Activated naive CD4-positive, alpha-beta T cell treated with Interleukin-2 at 50 U/mL for 16 hours (primary cell): ENCODE measurements around the gene TMEM125.

Experiments
- DNase-seq: peaks from one replicate; pipeline ENCODE4 v3.0.0-alpha.2; 2020

The TMEM125 gene

DNA sequence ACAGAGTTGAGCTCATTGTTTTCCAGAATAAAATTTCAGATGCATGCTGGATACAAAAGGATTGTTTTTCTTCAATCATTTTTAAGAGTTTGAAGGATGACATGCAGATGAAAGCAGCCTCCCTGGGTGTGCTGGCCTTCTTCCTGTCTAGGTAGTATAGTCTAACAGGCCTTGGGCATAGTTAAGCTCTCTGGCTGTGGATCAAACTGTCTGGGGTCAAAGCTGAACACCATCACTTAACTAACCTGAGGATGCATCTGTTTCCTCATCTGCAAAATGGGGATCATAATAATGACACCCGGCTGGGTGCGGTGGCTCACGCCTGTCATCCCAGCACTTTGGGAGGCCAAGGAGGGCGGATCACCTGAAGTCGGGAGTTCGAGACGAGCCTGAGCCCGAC lies 25.0 kb downstream of the TMEM125 start:
- DNase-seq = no peak

DNA sequence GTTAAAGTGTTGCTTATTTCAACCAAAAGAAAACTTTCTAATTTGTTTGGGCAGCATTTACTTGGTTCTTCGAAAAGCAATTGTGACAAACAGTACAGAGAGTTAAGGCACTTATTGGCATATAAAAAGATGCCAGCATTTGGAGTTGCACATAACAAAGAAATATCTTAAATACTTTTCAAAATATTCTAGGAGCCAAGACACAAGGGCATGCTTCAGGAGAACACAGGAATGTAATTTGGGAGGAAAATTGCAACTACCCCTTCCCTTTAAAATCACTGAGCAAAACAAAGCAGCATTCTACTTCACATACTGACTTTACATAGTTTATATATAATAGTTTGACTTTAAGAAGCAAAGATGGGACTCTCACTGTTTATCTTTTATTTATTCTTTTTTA lies 26.4 kb downstream of the TMEM125 start:
- DNase-seq = no peak

DNA sequence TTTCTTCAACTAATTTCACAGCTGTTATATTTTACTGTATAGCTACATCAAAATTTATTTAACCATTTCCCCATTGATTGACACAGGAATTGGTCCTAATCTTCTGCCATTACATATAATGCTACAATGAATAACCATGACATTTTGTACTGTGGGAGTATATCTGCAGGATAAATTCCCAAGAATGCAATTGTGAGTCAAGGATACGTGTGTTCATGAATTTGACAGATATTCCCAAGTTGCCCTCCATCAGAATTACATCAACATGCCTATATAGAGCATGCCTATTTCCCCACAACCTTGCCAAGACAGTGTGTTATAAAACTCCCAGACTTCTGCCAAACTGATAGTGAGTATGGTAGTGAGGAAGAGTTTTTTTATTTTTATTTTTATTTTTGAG lies 28.3 kb downstream of the TMEM125 start:
- no peak for DNase-seq

DNA sequence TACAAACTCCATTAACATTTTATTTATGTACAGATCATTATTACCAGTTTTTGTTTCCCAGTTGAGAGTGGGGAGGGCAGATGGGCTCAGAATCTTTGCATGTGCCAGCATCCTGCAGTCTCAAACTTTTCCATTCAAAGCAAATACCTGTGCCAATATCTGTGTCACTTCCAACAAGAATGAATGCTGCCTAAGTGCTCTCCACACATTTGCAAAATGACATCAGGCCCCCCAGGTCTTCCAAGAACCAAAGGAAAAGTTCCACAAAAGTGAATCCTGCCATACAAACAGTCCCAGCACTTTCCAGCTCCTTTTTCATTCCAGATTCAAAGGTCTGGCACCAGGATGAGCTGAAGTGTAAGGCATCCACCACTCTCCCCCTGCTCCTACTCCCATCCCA lies 29.3 kb downstream of the TMEM125 start:
- no peak for DNase-seq

DNA sequence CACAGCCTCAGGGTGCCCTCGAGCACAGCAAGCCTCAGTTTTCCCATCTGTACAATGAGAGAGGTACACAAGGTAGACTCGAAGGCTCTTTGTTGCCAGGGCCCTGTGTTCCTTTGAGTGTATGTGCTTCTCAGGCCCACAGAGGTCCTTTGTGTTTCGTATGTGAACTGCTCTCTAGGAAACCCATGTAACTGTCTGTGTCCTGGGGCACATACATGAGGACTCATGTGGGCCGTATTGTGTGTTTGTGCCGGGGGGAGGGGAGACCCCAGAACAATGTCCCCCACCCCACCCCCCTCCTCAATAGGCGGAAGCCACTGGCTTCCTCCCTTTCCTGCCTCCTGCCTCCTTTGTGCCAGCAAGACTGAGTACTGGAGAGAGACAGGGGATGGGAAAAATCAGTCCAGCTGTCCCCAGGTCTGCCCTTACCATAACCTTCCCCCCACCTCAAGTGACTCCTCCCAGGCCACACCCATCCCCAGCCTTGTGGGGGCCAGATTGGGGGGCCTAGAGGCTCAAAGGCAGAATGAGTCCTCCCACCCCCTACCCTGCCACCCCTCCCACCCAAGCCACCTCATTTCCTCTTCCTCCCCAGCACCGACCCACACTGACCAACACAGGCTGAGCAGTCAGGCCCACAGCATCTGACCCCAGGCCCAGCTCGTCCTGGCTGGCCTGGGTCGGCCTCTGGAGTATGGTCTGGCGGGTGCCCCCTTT lies 30.8 kb downstream of the TMEM125 start, which contains the start of gene TIE1:
TIE1 (plus strand) TSS at position 605 of the 717 bp plus-strand sequence; CDS start at position 695, 90 bp downstream.
- no peak for DNase-seq

DNA sequence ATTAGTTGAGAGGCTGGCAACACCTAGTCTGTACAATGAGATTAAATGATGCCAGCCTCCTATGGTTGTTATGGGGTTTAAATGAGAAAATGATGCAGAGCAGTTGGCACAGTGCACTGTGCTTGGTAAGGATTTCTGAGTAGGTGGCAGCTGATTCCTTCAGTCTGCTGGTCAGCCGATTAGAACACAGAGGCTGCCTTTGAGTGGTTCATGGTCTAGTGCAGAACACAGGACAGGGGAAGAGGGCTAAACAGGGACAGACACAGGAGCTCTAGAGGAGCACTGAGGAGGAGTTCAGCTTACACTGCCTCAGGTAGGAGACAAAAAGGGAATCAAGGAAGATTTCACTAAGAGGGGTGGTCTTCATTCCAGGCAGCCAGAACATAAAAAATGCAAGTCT lies 32.4 kb downstream of the TMEM125 start:
- no peak for DNase-seq

DNA sequence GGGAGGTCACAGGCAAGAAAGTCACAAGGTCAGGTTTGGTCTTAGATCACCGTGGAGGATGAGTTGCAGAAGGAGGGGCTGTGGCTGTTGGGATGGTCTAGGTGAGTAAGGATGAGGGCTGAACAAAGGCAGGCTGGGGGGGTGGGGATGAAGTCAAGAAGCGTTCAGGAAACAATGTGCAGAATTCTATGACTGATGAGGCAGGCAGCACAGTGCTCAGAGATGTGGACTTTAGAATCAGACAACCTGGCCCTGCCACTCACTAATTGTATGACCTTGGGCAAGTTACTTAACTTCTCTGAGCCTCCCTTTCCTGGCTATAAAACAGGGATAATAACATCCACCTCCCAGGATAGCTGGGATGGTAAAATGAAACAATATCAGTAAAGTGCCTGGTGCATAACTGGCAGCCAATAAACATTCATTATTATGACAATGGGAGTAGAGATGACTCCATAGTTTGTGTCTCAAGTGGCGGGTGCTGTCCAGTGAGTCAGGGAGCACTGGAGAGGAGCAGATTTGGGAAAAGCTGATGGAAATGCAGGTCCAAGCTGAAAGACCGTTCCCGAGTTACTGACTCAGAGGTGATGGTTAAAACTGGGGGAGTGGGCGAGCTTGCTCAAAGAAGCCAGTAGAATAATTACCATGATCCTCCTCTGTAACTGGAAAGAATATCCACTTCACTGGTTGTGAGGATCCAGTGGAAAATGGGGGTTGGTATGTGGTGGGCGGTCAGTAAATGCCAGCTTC lies 33.1 kb downstream of the TMEM125 start:
- DNase-seq = no peak

DNA sequence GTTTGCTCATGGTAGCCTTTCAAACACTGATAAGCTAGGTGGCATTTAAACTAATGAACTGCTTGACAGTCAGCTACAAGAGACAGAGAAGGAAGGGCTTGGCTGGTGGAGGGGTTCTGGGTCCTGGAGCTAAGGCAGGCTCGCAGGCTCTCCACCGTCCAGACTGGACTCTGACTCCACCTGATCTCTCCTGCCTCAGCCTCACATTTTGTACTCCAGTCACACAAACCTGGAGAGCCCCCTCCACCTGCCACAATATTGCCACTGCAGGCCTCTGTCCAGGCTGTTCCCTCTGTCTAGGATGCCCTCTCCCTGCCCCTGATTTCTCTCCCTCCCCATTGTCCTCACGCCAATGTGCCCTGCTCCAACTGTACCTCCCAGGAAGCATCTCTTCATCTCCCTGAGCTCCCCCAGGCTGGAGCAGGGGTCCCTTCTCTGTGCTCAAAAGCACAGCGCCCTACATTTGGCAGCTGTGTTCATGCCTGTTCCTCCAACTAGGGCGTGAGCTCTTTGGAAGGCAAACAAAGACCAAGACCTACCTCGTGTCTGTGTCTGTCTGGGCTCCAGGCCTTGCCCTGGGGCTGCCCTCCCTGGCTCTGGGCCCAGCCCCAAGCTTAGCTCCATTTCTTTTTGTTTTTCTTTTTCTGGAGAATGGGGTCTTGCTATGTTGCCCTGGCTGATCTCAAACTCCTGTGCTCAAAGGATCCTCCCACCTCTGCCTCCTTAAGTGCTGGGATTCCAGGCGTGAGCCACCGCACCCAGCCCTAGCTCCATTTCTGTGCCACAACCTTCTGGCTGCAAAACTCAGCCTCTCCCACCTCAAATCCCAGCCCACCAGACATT lies 33.9 kb downstream of the TMEM125 start:
- no peak for DNase-seq

DNA sequence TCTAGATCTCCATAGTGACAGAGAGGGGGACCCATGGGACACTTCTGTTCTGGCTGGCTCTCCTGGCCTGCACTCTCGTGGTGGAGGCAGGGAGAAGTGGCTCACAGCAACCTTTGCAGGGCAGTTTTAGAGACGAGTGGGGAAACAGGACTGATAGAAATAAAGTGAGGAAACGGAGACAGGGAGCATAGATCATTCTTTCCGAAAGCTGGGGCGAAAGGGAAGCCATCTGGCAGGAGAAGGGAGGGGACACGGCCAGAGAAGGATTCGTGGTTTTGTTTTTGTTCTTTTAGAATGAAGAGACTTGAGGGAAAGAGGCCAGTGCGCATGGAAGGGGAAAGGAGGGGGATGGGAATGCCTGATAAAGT lies 34.5 kb downstream of the TMEM125 start:
- DNase-seq = no peak

DNA sequence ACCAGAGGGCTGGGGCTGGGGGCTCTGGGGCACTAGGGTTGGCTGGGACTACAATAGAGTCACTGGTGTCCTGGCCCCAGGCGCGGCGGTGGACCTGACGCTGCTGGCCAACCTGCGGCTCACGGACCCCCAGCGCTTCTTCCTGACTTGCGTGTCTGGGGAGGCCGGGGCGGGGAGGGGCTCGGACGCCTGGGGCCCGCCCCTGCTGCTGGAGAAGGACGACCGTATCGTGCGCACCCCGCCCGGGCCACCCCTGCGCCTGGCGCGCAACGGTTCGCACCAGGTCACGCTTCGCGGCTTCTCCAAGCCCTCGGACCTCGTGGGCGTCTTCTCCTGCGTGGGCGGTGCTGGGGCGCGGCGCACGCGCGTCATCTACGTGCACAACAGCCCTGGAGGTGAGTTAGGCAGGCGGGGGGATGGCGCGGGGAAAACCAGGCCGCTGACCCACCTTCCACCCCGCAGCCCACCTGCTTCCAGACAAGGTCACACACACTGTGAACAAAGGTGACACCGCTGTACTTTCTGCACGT lies 35.1 kb downstream of the TMEM125 start:
- no peak for DNase-seq

DNA sequence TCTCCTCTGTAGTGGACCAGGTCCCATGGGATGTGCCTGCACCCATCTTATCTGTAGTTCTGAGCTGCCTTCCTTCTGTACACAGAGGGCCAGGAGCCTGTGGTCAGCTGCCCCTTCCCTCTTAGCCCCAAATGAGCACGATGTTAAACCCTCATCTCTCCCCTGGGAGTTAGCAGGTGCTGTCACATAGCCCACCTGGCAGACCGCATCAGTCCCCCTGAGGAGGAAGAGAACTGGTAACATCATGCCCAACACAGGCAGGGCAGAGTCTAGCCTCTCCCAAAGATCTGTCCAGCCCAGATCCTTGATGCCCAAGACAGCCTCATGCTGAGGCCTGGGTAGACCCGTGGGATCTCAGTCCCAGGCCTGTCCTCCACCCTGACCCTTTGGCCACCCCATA lies 35.7 kb downstream of the TMEM125 start:
- no peak for DNase-seq

DNA sequence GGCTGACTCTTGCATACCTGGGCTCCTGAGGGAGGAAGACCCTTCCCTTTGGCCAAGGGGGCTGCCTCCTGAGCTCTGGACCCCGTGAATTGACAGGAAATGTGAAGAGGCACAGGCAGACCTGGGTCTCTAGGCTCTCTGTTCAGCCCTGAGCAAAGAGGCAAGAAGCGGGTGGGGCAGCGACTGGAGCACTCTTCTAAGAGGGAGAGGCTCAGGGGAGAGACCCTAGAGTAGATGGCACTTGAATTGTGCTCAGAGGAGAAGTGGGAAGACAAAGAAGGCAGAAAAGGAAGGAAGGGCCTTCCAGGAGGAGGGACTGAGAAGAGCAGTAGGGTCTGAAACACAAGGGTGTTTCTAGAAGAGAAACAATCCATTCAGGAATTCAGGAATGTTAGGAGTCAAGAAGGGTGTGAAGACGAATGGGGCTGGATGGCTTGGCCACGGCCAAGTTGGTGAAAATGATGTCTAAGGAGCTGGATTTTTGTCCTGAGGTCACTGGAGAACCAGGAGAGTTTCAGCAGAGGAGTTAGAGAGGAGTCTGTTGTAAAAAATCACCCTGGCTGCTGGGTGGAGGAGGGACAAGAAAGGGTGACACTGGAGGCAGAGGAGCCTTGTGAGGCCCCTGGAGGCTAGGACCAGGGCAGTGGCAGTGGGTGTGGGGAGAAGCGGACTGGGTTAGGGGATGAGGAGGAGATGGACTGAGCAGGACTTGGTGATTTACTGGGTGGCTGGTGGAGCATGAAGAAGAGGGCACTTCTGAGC lies 36.3 kb downstream of the TMEM125 start:
- no peak for DNase-seq

DNA sequence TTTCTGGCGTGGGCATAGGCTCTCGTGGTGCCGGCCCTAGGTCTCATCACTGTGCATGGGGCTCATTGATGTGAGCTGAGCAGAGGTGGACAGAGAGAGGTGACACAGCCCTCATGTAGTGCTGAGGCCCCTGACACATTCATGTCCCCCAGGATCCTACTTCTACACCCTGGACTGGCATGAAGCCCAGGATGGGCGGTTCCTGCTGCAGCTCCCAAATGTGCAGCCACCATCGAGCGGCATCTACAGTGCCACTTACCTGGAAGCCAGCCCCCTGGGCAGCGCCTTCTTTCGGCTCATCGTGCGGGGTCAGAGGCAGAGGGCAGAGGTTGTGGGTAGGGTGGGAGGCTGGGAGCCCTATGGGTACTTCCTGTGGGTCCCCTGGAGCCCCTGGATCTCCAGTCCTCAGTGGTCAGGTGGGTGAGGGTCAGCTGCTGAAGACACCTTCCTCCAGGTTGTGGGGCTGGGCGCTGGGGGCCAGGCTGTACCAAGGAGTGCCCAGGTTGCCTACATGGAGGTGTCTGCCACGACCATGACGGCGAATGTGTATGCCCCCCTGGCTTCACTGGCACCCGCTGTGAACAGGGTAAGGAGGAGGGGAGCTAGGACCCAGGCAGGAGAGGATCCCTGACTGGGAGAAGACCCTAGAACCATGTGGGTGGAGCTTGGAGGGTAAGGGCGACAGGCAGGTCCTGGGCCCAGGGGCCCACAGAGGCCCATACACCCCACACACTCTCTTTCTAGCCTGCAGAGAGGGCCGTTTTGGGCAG lies 37.1 kb downstream of the TMEM125 start:
- DNase-seq = no peak

DNA sequence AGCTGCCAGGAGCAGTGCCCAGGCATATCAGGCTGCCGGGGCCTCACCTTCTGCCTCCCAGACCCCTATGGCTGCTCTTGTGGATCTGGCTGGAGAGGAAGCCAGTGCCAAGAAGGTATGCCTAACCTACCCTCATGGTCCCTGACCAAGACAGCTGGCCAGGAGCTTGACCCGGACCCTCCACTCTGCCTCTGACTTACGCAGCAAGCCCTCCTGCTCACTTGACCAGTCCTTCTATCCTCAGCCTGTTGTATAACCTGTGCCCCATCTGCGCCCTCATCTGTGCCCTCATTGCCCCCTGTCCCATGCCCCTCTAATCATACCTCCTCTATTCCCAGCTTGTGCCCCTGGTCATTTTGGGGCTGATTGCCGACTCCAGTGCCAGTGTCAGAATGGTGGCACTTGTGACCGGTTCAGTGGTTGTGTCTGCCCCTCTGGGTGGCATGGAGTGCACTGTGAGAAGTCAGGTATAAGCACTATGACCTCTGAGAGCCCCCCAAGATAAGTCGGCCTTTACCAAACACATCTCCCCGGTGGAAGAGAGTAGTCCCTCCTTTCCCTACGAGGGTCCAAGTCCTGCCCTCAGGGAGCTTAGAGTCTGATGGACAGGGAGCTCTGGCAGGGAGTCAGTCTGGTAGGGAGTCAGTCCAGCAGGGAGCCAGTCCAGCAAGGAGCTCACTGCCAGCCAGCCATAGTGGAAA lies 37.8 kb downstream of the TMEM125 start:
- DNase-seq = no peak

DNA sequence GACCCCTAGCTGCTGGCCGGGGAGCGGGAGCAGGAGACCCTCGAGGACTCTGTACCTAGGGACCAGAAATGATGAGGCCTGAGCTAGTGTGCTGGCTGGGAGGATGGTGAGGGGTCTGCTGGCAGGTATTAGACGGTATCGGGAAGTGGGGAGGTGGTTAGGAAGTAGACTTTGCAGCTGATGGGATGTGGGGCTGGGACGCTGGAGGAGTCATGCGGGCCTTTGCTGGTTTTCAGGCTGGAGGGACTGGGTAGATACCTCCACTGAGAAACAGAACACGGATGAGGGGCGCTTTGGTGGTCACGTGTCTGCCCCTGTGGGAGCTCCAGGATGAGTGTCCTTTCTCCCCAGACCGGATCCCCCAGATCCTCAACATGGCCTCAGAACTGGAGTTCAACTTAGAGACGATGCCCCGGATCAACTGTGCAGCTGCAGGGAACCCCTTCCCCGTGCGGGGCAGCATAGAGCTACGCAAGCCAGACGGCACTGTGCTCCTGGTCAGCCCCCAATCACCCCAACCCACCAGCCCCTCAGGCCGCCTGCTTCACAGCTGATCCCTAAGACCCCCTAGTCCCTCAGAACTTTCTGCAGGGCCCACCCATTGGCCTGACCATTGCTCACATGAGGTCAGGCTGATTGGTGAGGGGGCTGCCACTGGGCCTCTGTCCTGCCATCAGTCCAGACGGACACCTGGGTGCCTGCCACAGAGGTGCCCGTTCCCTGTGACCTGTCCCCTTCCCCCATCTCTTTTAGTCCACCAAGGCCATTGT lies 39.0 kb downstream of the TMEM125 start:
- no peak for DNase-seq

DNA sequence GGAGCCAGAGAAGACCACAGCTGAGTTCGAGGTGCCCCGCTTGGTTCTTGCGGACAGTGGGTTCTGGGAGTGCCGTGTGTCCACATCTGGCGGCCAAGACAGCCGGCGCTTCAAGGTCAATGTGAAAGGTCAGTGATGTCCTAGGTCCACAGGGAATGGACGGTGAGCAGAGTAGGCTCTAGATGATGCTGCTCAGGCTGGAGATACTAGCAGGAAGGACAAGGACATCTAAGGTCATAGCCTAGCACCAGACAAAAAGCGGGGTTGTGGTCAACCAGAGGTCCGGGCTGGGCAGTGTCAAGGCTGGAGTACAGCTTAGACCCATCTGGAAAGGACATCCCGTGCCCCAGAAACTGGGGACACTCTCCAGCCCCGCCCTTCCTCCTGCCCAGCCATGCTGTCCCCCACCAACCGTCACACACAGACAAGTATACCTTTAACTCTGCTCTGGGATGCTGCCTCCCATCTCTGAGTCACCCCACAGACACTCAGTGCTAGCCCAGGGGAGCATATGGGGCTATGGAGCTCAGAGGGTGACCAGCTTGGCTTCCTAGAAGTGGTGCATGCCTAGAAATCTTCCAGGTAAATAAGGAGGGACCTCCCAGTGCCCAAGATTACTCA lies 39.7 kb downstream of the TMEM125 start:
- no peak for DNase-seq

DNA sequence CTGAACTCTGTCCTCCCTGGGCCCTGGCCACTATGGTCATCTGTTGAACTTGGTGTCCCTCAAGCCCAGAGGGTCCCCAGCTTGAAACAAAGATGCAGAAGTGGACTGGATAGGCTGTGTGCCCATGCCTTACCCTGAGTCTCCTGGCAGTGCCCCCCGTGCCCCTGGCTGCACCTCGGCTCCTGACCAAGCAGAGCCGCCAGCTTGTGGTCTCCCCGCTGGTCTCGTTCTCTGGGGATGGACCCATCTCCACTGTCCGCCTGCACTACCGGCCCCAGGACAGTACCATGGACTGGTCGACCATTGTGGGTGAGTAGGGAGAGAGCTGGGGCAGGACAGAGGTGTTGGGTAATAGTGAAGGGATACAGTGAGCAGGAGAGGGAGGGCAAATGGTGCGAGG lies 41.7 kb downstream of the TMEM125 start:
- no peak for DNase-seq

DNA sequence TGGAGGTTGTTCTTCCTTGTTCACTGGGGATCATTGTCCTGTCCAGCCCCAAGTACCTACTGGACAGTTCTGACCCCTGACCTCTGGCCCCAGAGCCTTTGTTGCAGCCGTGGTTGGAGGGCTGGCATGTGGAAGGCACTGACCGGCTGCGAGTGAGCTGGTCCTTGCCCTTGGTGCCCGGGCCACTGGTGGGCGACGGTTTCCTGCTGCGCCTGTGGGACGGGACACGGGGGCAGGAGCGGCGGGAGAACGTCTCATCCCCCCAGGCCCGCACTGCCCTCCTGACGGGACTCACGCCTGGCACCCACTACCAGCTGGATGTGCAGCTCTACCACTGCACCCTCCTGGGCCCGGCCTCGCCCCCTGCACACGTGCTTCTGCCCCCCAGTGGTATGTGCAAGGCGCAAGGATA lies 42.4 kb downstream of the TMEM125 start:
- no peak for DNase-seq

DNA sequence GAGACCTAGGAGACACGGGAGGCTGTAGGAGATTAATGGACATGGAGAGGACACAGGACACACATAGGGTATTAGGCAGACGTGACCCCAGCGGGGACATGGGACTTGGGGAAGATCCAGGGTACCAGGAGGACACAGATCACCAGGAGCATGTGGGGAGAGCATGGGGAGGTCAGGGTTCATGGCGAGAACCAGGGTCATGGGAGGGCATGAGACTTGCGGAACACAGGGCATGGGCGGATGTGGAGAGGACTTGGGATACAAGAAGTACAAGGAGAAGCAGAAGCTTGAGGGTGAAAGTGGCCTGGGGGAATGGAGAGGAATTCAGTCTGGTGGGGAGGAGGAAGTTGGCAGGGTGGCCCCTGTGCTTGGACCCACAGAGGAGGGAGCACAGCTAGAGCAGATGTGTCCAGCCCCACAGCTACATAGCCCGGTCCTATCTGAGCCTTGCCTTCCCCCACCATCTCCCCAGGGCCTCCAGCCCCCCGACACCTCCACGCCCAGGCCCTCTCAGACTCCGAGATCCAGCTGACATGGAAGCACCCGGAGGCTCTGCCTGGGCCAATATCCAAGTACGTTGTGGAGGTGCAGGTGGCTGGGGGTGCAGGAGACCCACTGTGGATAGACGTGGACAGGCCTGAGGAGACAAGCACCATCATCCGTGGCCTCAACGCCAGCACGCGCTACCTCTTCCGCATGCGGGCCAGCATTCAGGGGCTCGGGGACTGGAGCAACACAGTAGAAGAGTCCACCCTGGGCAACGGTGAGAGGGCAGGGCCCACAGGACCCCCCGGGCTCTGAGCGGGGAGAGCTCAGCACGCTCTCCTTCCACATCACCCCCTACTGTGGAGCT lies 43.1 kb downstream of the TMEM125 start:
- no peak for DNase-seq
